Suprapubic skin (tissue), 4 donors: ENCODE measurements around the gene HSPA1L. TPM values are rescaled to one million over a fixed set of nuclear protein-coding genes. Genes with fewer than 3 reads are reported as not detected.

Experiments used
- DNase-seq, 2 donors: peaks; one replicate each; pipeline ENCODE4 v3.0.0-alpha.2; 2019; ENCODE audit warnings: low spot score in 2 of 2
- H3K27ac ChIP-seq: fragments of 200-600 bp; sonication (generic); one replicate; pipeline ENCODE4 v1.5.1; 2019
- H3K27me3 ChIP-seq: fragments of 200-600 bp; sonication (generic); one replicate; pipeline ENCODE4 v1.5.1; 2019
- H3K36me3 ChIP-seq: fragments of 200-600 bp; sonication (generic); one replicate; pipeline ENCODE4 v1.5.1; 2019
- H3K4me1 ChIP-seq: fragments of 200-600 bp; sonication (generic); one replicate; pipeline ENCODE4 v1.5.1; 2019
- H3K4me3 ChIP-seq: fragments of 200-600 bp; sonication (generic); one replicate; pipeline ENCODE4 v1.5.1; 2019; ENCODE audit warnings: mild to moderate bottlenecking
- H3K9me3 ChIP-seq: fragments of 200-600 bp; sonication (generic); one replicate; pipeline ENCODE4 v1.5.1; 2019
- EP300 ChIP-seq: sonication (generic); formaldehyde crosslinking; IDR thresholded peaks from one replicate; pipeline ENCODE4 v1.6.1; 2017; ENCODE audit warnings: antibody characterized with exemption
- POLR2A ChIP-seq, 2 donors: fragments of 450-650 bp; IDR thresholded peaks; one replicate each; pipeline ENCODE4 v1.6.1; 2017; ENCODE audit warnings: antibody characterized with exemption in 2 of 2, mild to moderate bottlenecking in 2 of 2, moderate library complexity in 2 of 2
- POLR2AphosphoS5 ChIP-seq, 3 donors: sonication (generic); formaldehyde crosslinking; IDR thresholded peaks; one replicate each; pipeline ENCODE4 v1.6.1; 2017; ENCODE audit warnings: antibody characterized with exemption in 3 of 3
- WGBS: methylation state at CpG from one replicate; pipeline ENCODE4 v1.1.5; 2018; 5-methylcytosine and 5-hydroxymethylcytosine counted together
- total RNA-seq, 4 donors: library from RNA; depleted of rRNA; stranded (reverse); fragments of >200 nt; gene quantifications; one replicate each; pipeline ENCODE4 v1.1.0, GENCODE V29; 2016
- TF ChIP-seq, protein P1 (sequence below), 2 donors: fragments of 200-600 bp in 1 of 2; fragments of 450-650 bp in 1 of 2; sonication (generic) in 1 of 2; IDR thresholded peaks; one replicate each; pipeline ENCODE4 v1.5.1; 2016 to 2019; ENCODE audit warnings: antibody characterized with exemption in 2 of 2, mild to moderate bottlenecking in 1 of 2, moderate library complexity in 1 of 2

Gene HSPA1L
- total RNA-seq, 4 donors from 2014 or later: 0.83 to 3.1 (median 1.8) TPM

GRCh38 chr6:31761343-31761742, 53.7 kb downstream of the HSPA1L start:
- H3K27me3 ChIP-seq: no peaks in the 10 kb centered on the region
- no peak overlapping the region for H3K27ac ChIP-seq
- H3K36me3 ChIP-seq: peaks cover 22% of the 10 kb centered on the region
- TF ChIP-seq EP300 (no peak), POLR2A (IDR thresholded peaks at IDR 0.05) (no peak)
- H3K4me1 ChIP-seq: peaks cover 16% of the 10 kb centered on the region
- WGBS: 96% methylated on average over 8 of the region's 8 CpGs
- no peaks in the 10 kb centered on the region for H3K9me3 ChIP-seq
- DNase-seq: no peak
- H3K4me3 ChIP-seq: no peak overlapping the region

DNA sequence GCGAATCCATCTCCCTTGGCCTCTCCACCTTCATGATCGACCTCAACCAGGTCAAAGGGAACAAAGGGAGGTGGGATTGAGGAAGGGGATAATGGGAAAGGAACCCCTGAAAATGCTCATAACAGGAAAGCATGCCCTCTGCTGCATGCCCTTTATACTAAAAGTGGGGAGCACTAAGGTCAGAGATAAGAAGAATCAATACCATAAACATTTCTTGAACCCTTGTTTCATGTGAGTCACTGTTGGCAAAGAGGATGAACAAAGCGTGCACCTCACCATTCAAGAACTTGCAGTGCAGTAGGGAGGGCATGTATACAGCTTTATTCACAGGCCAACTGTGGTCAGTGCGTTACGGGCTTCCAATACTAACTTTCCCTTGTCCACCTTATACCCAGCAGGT, 54.3 kb downstream of the HSPA1L start:
- Histone ChIP-seq H3K27me3 (no peaks in the 10 kb centered on the region), H3K36me3 (peaks cover 22% of the 10 kb centered on the region), H3K4me3 (no peak overlapping the region), H3K9me3 (no peaks in the 10 kb centered on the region), H3K4me1 (peaks cover 14% of the 10 kb centered on the region), H3K27ac (no peak overlapping the region)
- 91% methylated on average over 5 of the region's 5 CpGs for WGBS
- DNase-seq: no peak
- TF ChIP-seq POLR2AphosphoS5 (IDR thresholded peaks at IDR 0.05) (no peak), EP300 (no peak), POLR2A (IDR thresholded peaks at IDR 0.05) (no peak)
- TF ChIP-seq, protein P1, sequence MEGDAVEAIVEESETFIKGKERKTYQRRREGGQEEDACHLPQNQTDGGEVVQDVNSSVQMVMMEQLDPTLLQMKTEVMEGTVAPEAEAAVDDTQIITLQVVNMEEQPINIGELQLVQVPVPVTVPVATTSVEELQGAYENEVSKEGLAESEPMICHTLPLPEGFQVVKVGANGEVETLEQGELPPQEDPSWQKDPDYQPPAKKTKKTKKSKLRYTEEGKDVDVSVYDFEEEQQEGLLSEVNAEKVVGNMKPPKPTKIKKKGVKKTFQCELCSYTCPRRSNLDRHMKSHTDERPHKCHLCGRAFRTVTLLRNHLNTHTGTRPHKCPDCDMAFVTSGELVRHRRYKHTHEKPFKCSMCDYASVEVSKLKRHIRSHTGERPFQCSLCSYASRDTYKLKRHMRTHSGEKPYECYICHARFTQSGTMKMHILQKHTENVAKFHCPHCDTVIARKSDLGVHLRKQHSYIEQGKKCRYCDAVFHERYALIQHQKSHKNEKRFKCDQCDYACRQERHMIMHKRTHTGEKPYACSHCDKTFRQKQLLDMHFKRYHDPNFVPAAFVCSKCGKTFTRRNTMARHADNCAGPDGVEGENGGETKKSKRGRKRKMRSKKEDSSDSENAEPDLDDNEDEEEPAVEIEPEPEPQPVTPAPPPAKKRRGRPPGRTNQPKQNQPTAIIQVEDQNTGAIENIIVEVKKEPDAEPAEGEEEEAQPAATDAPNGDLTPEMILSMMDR (IDR thresholded peaks at IDR 0.05): no peak

Other genes with a start within 250 kb of the HSPA1L start
- gene LTA, start 243.0 kb downstream of the HSPA1L start, total RNA-seq: under 1 TPM in 1 of 4 donors, not detected in 3; 0.47 TPM
- gene TNF, start 239.7 kb downstream of the HSPA1L start, total RNA-seq: 1 to 10 TPM; 1.0 to 6.4 (median 3.3) TPM
- not detected for gene LTB, start 232.9 kb downstream of the HSPA1L start, total RNA-seq
- gene LST1, start 229.0 kb downstream of the HSPA1L start, total RNA-seq: 10 to 100 TPM in 1 of 4 donors, 1 to 10 TPM in 3; 3.7 to 72.9 (median 6.7) TPM
- not detected for gene NCR3, start 222.3 kb downstream of the HSPA1L start, total RNA-seq
- 10 to 100 TPM in 1 of 4 donors, 1 to 10 TPM in 3; 2.6 to 16.3 (median 5.8) TPM for gene AIF1, start 200.0 kb downstream of the HSPA1L start, total RNA-seq
- gene PRRC2A, start 194.6 kb downstream of the HSPA1L start, total RNA-seq: 100 to 1,000 TPM; 100 to 163 (median 113) TPM
- 100 to 1,000 TPM; 239 to 360 (median 309) TPM for gene BAG6, start 162.6 kb downstream of the HSPA1L start, total RNA-seq
- gene APOM, start 159.4 kb downstream of the HSPA1L start, total RNA-seq: 1 to 10 TPM; 2.8 to 8.3 (median 6.1) TPM
- gene C6orf47, start 154.5 kb downstream of the HSPA1L start, total RNA-seq: 10 to 100 TPM; 31.6 to 41.0 (median 38.1) TPM
- 10 to 100 TPM; 15.0 to 22.6 (median 20.1) TPM for gene GPANK1, start 150.3 kb downstream of the HSPA1L start, total RNA-seq
- gene CSNK2B, start 149.2 kb downstream of the HSPA1L start, total RNA-seq: 100 to 1,000 TPM; 381 to 429 (median 403) TPM
- 10 to 100 TPM; 11.4 to 63.7 (median 13.9) TPM for gene LY6G5B, start 145.3 kb downstream of the HSPA1L start, total RNA-seq
- gene LY6G5C, start 134.2 kb downstream of the HSPA1L start, total RNA-seq: 1 to 10 TPM in 1 of 4 donors, under 1 TPM in 1, not detected in 2; 0.73 to 5.1 TPM
- gene ABHD16A, start 112.0 kb downstream of the HSPA1L start, total RNA-seq: 10 to 100 TPM; 49.4 to 68.2 (median 57.3) TPM
- gene LY6G6F, start 108.4 kb downstream of the HSPA1L start, total RNA-seq: not detected
- gene LY6G6D, start 99.9 kb downstream of the HSPA1L start, total RNA-seq: 10 to 100 TPM in 1 of 4 donors, 1 to 10 TPM in 1, not detected in 2; 5.5 to 30.8 TPM
- gene LY6G6C, start 93.5 kb downstream of the HSPA1L start, total RNA-seq: 100 to 1,000 TPM in 3 of 4 donors, 10 to 100 TPM in 1; 80.0 to 376 (median 338) TPM
- gene MPIG6B, start 91.9 kb downstream of the HSPA1L start, total RNA-seq: 1 to 10 TPM; 1.6 to 4.6 (median 4.5) TPM
- gene DDAH2, start 86.0 kb downstream of the HSPA1L start, total RNA-seq: 10 to 100 TPM; 66.8 to 84.2 (median 68.3) TPM
- gene CLIC1, start 78.8 kb downstream of the HSPA1L start, total RNA-seq: 100 to 1,000 TPM; 239 to 420 (median 333) TPM
- gene MSH5, start 75.3 kb downstream of the HSPA1L start, total RNA-seq: 10 to 100 TPM; 12.6 to 60.1 (median 17.2) TPM
- gene SAPCD1, start 52.6 kb downstream of the HSPA1L start, total RNA-seq: 10 to 100 TPM in 3 of 4 donors, 1 to 10 TPM in 1; 9.3 to 42.2 (median 20.3) TPM
- gene VWA7, start 38.0 kb downstream of the HSPA1L start, total RNA-seq: 1 to 10 TPM; 1.3 to 3.3 (median 2.3) TPM
- 10 to 100 TPM; 48.8 to 60.0 (median 59.1) TPM for gene VARS1, start 19.5 kb downstream of the HSPA1L start, total RNA-seq
- gene LSM2, start 8.3 kb downstream of the HSPA1L start, total RNA-seq: 10 to 100 TPM; 21.7 to 39.5 (median 30.2) TPM
- gene HSPA1A, start 260 bp upstream of the HSPA1L start, total RNA-seq: 100 to 1,000 TPM; 200 to 464 (median 408) TPM
- 100 to 1,000 TPM; 243 to 686 (median 558) TPM for gene HSPA1B, start 12.5 kb upstream of the HSPA1L start, total RNA-seq
- gene NEU1, start 47.5 kb upstream of the HSPA1L start, total RNA-seq: 10 to 100 TPM; 22.2 to 42.7 (median 39.8) TPM
- 1 to 10 TPM; 1.4 to 7.4 (median 4.1) TPM for gene SLC44A4, start 63.7 kb upstream of the HSPA1L start, total RNA-seq
- 10 to 100 TPM; 38.7 to 48.9 (median 42.9) TPM for gene EHMT2, start 82.4 kb upstream of the HSPA1L start, total RNA-seq
- gene ZBTB12, start 86.8 kb upstream of the HSPA1L start, total RNA-seq: 1 to 10 TPM in 3 of 4 donors, under 1 TPM in 1; 0.49 to 2.6 (median 1.5) TPM
- gene C2, start 112.4 kb upstream of the HSPA1L start, total RNA-seq: 1 to 10 TPM; 2.6 to 6.4 (median 4.1) TPM
- gene CFB, start 130.8 kb upstream of the HSPA1L start, total RNA-seq: 1 to 10 TPM; 3.7 to 6.8 (median 5.1) TPM
- gene NELFE, start 143.7 kb upstream of the HSPA1L start, total RNA-seq: 10 to 100 TPM; 56.7 to 72.1 (median 65.8) TPM
- 10 to 100 TPM; 31.3 to 60.4 (median 49.3) TPM for gene SKIC2, start 143.9 kb upstream of the HSPA1L start, total RNA-seq
- gene DXO, start 156.9 kb upstream of the HSPA1L start, total RNA-seq: 10 to 100 TPM; 13.1 to 25.3 (median 16.4) TPM
- 10 to 100 TPM in 1 of 4 donors, 1 to 10 TPM in 3; 4.0 to 10.2 (median 5.3) TPM for gene C4A, start 166.8 kb upstream of the HSPA1L start, total RNA-seq
- 1 to 10 TPM; 1.3 to 9.4 (median 5.1) TPM for gene C4B, start 199.5 kb upstream of the HSPA1L start, total RNA-seq
- gene CYP21A2, start 223.1 kb upstream of the HSPA1L start, total RNA-seq: 1 to 10 TPM in 1 of 4 donors, under 1 TPM in 1, not detected in 2; 0.39 to 2.3 TPM